ENCODE data around the gene COPE. TPM values are rescaled to one million over a fixed set of nuclear protein-coding genes. Genes with fewer than 3 reads are reported as not detected.
A peak's percentile ranks its signal among the peaks of the same experiment; 100 is the strongest.

COPE gene
- total RNA-seq, 1 experiment from 2014 or later, result 207 TPM

DNA sequence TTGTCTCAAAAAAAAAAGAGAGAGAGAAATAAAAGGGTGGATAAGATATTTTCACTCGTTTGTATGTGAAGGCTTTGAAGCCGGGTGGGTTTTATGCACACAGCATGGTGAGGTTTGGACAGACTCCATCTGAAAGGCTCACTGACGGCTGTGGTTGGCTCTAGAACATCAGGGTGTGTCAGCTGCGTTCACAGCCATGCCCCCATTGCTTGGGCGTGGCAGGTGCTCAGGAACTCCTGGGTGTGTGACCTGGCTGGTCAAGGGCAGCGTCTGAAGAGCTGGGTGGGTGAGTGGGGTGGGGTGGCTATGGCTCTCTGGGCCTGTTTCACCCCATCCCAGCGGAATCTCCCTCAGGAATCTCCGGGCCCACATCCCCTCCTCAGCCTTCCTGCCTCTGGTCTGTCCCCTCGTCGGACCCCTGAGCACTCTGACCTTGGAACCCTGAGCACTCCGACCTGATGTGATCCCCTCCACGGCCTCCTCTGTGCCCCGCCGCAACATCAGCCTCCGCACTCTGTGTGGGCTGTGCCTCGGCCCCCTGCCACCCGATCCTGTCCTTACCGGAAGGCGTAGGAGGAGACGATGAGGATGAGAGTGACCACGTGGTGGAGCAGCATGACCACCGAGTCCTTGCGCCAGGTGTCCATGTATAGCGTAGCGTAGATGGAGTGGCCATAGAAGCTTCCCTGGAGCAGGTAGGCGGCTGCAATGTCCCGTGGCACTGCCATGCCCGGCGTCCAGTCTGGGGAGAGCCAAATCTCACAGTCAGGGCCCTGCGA, 35.5 kb downstream of the COPE start:
- intact Hi-C loops (cut with micrococcal nuclease; ENCODE audit: unreplicated experiment), result no loop called here
- no TSS peak for BruUV-seq (replicated peaks)
- POLR2A ChIA-PET, result no interaction called here

DNA sequence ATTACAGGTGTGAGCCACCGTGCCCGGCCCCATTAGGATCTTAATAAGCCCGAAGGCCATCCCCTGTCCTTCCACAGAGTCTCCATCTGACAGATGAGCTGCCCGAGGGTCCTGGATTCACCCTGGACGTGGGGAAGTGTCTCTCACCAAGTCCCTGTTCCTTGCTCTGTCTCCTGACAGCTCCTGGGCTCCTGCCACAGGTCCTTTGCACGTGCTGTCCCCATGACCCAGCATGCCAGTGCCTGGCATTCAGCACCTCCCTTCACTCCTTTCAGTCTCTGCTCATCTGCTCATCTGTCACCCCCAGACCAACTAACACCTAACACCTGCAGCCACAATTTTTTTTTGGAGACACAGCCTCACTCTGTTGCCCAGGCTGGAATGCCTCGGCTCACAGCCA, 37.7 kb downstream of the COPE start:
- Mint-ChIP-seq H3K36me3 (ENCODE audit: insufficient read depth, unreplicated experiment) (peaks cover 56% of the 10 kb centered on the region), H3K9me3 (ENCODE audit: unreplicated experiment) (no peaks in the 10 kb centered on the region), H3K27me3 (ENCODE audit: insufficient read depth, unreplicated experiment) (no peaks in the 10 kb centered on the region), H3K27ac (ENCODE audit: unreplicated experiment) (no peak overlapping the region), H3K4me1 (ENCODE audit: low read depth, unreplicated experiment) (no peaks in the 10 kb centered on the region), H3K4me3 (ENCODE audit: unreplicated experiment) (no peak overlapping the region)
- intact Hi-C loops (cut with micrococcal nuclease; ENCODE audit: unreplicated experiment), result no loop called here
- no TSS peak for BruUV-seq (replicated peaks)
- no peaks in the 10 kb centered on the region for H3K4me1 ChIP-seq
- ChIA-PET POLR2A (no interaction called here), CTCF (no interaction called here)
- H3K4me3 ChIP-seq (ENCODE audit: low read depth, low read length), result no peak overlapping the region
- TF ChIP-seq, protein P1, sequence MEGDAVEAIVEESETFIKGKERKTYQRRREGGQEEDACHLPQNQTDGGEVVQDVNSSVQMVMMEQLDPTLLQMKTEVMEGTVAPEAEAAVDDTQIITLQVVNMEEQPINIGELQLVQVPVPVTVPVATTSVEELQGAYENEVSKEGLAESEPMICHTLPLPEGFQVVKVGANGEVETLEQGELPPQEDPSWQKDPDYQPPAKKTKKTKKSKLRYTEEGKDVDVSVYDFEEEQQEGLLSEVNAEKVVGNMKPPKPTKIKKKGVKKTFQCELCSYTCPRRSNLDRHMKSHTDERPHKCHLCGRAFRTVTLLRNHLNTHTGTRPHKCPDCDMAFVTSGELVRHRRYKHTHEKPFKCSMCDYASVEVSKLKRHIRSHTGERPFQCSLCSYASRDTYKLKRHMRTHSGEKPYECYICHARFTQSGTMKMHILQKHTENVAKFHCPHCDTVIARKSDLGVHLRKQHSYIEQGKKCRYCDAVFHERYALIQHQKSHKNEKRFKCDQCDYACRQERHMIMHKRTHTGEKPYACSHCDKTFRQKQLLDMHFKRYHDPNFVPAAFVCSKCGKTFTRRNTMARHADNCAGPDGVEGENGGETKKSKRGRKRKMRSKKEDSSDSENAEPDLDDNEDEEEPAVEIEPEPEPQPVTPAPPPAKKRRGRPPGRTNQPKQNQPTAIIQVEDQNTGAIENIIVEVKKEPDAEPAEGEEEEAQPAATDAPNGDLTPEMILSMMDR (IDR thresholded peaks at IDR 0.05; ENCODE audit: insufficient read depth in 1 of 2, low read depth in 1 of 2, low read length in 1 of 2, severe bottlenecking in 1 of 2, unreplicated experiment in 1 of 2), result no peak
- H3K36me3 ChIP-seq (ENCODE audit: control insufficient read depth, insufficient read depth, low read length), result peaks cover 9% of the 10 kb centered on the region; the same call in 1 of the 2 replicates
- no peaks in the 10 kb centered on the region for H3K27me3 ChIP-seq (replicated peaks; ENCODE audit: control insufficient read depth, insufficient read depth, low read length)
- no peak for DNase-seq
- H3K9me3 ChIP-seq, result peaks cover 6% of the 10 kb centered on the region; the same call in 1 of the 2 replicates

More for the DNA sequence above, 35.5 kb downstream of the COPE start:
- Histone ChIP-seq H3K4me3 (ENCODE audit: low read depth, low read length) (no peak overlapping the region), H3K36me3 (ENCODE audit: control insufficient read depth, insufficient read depth, low read length) (peaks cover 3% of the 10 kb centered on the region; the same call in 1 of the 2 replicates), H3K4me1 (no peaks in the 10 kb centered on the region), H3K27me3 (replicated peaks; ENCODE audit: control insufficient read depth, insufficient read depth, low read length) (no peaks in the 10 kb centered on the region), H3K9me3 (no peaks in the 10 kb centered on the region)
- Mint-ChIP-seq H3K27me3 (ENCODE audit: insufficient read depth, unreplicated experiment) (no peaks in the 10 kb centered on the region), H3K4me1 (ENCODE audit: low read depth, unreplicated experiment) (no peaks in the 10 kb centered on the region), H3K36me3 (ENCODE audit: insufficient read depth, unreplicated experiment) (peaks cover 40% of the 10 kb centered on the region), H3K4me3 (ENCODE audit: unreplicated experiment) (no peak overlapping the region), H3K9me3 (ENCODE audit: unreplicated experiment) (no peaks in the 10 kb centered on the region), H3K27ac (ENCODE audit: unreplicated experiment) (no peak overlapping the region)
- no peak for DNase-seq
- CTCF ChIA-PET, result no interaction called here
- TF ChIP-seq, protein P1 (IDR thresholded peaks at IDR 0.05; ENCODE audit: insufficient read depth in 1 of 2, low read depth in 1 of 2, low read length in 1 of 2, severe bottlenecking in 1 of 2, unreplicated experiment in 1 of 2), result no peak

DNA sequence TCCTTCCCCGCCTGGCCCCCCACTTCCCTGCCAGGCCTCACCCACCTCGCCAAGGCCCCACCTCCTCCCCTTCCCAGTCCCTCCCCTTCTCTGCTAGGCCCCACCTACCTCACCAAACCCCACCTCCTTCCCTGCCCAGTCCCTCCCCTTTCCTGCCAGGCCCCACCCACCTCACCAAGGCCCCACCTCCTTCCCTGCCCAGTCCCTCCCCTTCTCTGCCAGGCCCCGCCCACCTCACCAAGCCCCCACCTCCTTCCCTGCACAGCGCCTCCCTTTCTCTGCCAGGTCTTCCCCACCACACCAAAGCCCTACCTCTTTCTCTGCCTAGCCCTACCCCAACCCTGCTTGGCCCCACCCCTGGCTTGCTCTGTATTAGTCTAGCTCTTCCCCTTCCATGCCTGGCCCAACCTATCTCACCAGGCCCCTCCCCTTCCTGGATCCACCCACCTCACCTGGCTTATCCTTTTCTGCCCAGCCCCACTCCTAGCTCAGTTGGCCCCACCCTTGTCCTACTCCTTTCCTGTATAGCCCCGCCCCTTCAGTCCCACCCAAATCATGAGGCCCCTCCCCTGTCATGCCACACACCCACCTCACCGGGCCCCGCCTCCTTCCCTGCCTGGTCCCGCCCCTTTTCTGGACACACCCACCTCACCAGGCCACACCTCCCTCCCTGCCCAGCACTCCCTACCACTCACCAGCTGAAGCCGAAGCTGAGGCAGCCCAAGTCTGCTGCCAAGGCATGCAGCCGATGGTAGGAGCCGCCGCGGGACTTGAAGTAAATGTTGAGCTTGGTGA, 39.4 kb downstream of the COPE start:
- no peak overlapping the region for H3K4me3 ChIP-seq (ENCODE audit: low read depth, low read length)
- Mint-ChIP-seq H3K27me3 (ENCODE audit: insufficient read depth, unreplicated experiment) (no peaks in the 10 kb centered on the region), H3K4me1 (ENCODE audit: low read depth, unreplicated experiment) (no peaks in the 10 kb centered on the region), H3K9me3 (ENCODE audit: unreplicated experiment) (peaks cover under 1% of the 10 kb centered on the region), H3K36me3 (ENCODE audit: insufficient read depth, unreplicated experiment) (peaks cover 69% of the 10 kb centered on the region), H3K4me3 (ENCODE audit: unreplicated experiment) (no peak overlapping the region), H3K27ac (ENCODE audit: unreplicated experiment) (no peak overlapping the region)
- CTCF ChIA-PET, result no interaction called here
- H3K4me1 ChIP-seq, result no peaks in the 10 kb centered on the region
- intact Hi-C loops (cut with micrococcal nuclease; ENCODE audit: unreplicated experiment), result no loop called here
- BruUV-seq (replicated peaks), result no TSS peak
- POLR2A ChIA-PET, result no interaction called here
- peaks cover 8% of the 10 kb centered on the region; the same call in 1 of the 2 replicates for H3K9me3 ChIP-seq
- no peaks in the 10 kb centered on the region for H3K27me3 ChIP-seq (replicated peaks; ENCODE audit: control insufficient read depth, insufficient read depth, low read length)
- DNase-seq, result peak; percentile 55 to 65
- peaks cover 9% of the 10 kb centered on the region; the same call in 1 of the 2 replicates for H3K36me3 ChIP-seq (ENCODE audit: control insufficient read depth, insufficient read depth, low read length)
- TF ChIP-seq, protein P1 (IDR thresholded peaks at IDR 0.05; ENCODE audit: insufficient read depth in 1 of 2, low read depth in 1 of 2, low read length in 1 of 2, severe bottlenecking in 1 of 2, unreplicated experiment in 1 of 2), result no peak

Data from Caco-2 (cell line).